GM19452 (cell line): ENCODE measurements around the gene FBLN1.
"Not testable (repeated sequence)": the region's sequence is repeated elsewhere in the genome, so short reads cannot be mapped to it uniquely, and the experiment has no call there.

ENCODE experiments used
- ATAC-seq: cut with Tn5 transposase; IDR thresholded peaks from one replicate; pipeline ENCODE4 v1.9.1; 2021; ENCODE audit not compliant: unreplicated experiment

The FBLN1 gene

GRCh38 chr22:45600790-45601730, 98.4 kb downstream of the FBLN1 start:
- no peak for ATAC-seq

- ATAC-seq = no peak
Observed at GRCh38 chr22:45602004-45602733, 99.5 kb downstream of the FBLN1 start.

GRCh38 chr22:45602824-45603595, 100.3 kb downstream of the FBLN1 start:
- ATAC-seq = no peak

GRCh38 chr22:45603619-45604018, 100.9 kb downstream of the FBLN1 start:
- ATAC-seq = no peak

GRCh38 chr22:45608045-45608444, 105.4 kb downstream of the FBLN1 start:
- ATAC-seq = not testable (repeated sequence)

GRCh38 chr22:45608763-45609180, 106.1 kb downstream of the FBLN1 start:
- ATAC-seq = no peak

- no peak for ATAC-seq
Observed at GRCh38 chr22:45612451-45612901, 109.8 kb downstream of the FBLN1 start.

GRCh38 chr22:45612940-45613339, 110.3 kb downstream of the FBLN1 start:
- no peak for ATAC-seq

GRCh38 chr22:45615364-45615763, 112.7 kb downstream of the FBLN1 start:
- no peak for ATAC-seq

GRCh38 chr22:45616432-45616831, 113.7 kb downstream of the FBLN1 start:
- no peak for ATAC-seq

GRCh38 chr22:45617948-45618347, 115.3 kb downstream of the FBLN1 start:
- ATAC-seq = no peak

- no peak for ATAC-seq
Observed at GRCh38 chr22:45620706-45621105, 118.0 kb downstream of the FBLN1 start.

- ATAC-seq = no peak
Observed at GRCh38 chr22:45621836-45622600, 119.3 kb downstream of the FBLN1 start.

GRCh38 chr22:45623464-45624145, 120.9 kb downstream of the FBLN1 start:
- not testable (repeated sequence) for ATAC-seq

GRCh38 chr22:45626198-45626651, 123.5 kb downstream of the FBLN1 start:
- no peak for ATAC-seq

- ATAC-seq = no peak
Observed at GRCh38 chr22:45627489-45628233, 125.0 kb downstream of the FBLN1 start.

- ATAC-seq = no peak
Observed at GRCh38 chr22:45628515-45628914, 125.8 kb downstream of the FBLN1 start.

- no peak for ATAC-seq
Observed at GRCh38 chr22:45629469-45630089, 126.9 kb downstream of the FBLN1 start.

GRCh38 chr22:45630436-45630835, 127.8 kb downstream of the FBLN1 start:
- ATAC-seq = no peak
